Measurements from ENCODE around the gene ZG16. TPM values are rescaled to one million over a fixed set of nuclear protein-coding genes. Genes with fewer than 3 reads are reported as not detected.

ZG16 gene
- total RNA-seq, 1 experiment from 2014 or later = not detected

DNA sequence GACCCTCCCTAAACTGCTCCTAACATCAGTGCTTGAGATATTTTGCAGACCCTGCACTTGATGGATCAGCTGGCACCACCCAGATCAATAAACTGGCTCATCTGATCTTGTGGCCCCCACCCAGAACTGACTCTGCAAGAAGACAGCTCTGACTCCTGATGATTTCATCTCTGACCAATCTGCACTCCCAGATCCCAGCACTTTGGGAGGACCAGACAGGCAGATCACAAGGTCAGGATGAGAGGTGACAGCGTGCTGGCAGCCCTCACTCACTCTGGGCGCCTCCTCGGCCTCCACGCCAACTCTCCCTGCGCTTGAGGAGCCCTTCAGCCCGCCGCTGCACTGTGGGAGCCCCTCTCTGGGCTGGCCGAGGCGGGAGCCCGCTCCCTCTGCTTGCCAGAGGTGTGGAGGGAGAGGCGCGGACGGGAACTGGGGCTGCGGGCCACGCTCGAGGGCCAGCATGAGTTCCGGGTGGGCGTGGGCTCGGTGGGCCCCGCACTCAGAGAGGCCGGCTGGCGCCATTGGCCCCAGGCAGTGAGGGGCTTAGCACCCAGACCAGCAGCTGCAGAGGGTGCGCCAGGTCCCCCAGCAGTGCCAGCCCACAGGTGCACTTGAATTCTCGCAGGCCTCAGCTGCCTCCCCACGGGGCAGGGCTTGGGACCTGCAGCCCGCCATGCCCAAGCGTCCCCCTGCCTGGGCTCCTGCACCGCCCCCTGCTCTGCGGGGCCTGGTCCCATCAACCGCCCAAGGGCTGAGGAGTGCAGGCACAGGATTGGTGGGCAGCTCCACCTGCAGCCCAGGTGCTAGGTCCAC is 29.9 kb upstream of the ZG16 start (continued):
- TF ChIP-seq, protein P1, sequence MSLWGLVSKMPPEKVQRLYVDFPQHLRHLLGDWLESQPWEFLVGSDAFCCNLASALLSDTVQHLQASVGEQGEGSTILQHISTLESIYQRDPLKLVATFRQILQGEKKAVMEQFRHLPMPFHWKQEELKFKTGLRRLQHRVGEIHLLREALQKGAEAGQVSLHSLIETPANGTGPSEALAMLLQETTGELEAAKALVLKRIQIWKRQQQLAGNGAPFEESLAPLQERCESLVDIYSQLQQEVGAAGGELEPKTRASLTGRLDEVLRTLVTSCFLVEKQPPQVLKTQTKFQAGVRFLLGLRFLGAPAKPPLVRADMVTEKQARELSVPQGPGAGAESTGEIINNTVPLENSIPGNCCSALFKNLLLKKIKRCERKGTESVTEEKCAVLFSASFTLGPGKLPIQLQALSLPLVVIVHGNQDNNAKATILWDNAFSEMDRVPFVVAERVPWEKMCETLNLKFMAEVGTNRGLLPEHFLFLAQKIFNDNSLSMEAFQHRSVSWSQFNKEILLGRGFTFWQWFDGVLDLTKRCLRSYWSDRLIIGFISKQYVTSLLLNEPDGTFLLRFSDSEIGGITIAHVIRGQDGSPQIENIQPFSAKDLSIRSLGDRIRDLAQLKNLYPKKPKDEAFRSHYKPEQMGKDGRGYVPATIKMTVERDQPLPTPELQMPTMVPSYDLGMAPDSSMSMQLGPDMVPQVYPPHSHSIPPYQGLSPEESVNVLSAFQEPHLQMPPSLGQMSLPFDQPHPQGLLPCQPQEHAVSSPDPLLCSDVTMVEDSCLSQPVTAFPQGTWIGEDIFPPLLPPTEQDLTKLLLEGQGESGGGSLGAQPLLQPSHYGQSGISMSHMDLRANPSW (CRISPR knock-in tag; conservative IDR thresholded peaks at IDR 0.05; ENCODE audit: low read depth) = no peak
- TF ChIP-seq FOXJ3 (CRISPR knock-in tag; IDR thresholded peaks at IDR 0.05; ENCODE audit: borderline replicate concordance) (no peak), SMAD3 (CRISPR knock-in tag; IDR thresholded peaks at IDR 0.05; ENCODE audit: borderline replicate concordance) (no peak), TCF7 (CRISPR knock-in tag; IDR thresholded peaks at IDR 0.05; ENCODE audit: low read depth) (peak; percentile 46; the same call in 1 of the 2 replicates), JUN (CRISPR knock-in tag; IDR thresholded peaks at IDR 0.05) (no peak), ZNF263 (CRISPR knock-in tag; IDR thresholded peaks at IDR 0.05; ENCODE audit: low read depth) (no peak), NFE2L1 (CRISPR knock-in tag; IDR thresholded peaks at IDR 0.05) (no peak; the same call in 1 of the 2 replicates), ZNF423 (CRISPR knock-in tag; IDR thresholded peaks at IDR 0.05) (no peak), SOX15 (CRISPR knock-in tag; IDR thresholded peaks at IDR 0.05) (no peak), RELA (CRISPR knock-in tag; IDR thresholded peaks at IDR 0.05; ENCODE audit: borderline replicate concordance) (no peak), ZNF219 (CRISPR knock-in tag; IDR thresholded peaks at IDR 0.05; ENCODE audit: borderline replicate concordance) (no peak), NFYB (CRISPR knock-in tag; conservative IDR thresholded peaks at IDR 0.05; ENCODE audit: low read depth) (no peak), SMAD4 (CRISPR knock-in tag; IDR thresholded peaks at IDR 0.05) (0 out of 2 replicates have a peak, but pooled peaks have one; percentile 34)
- TF ChIP-seq, protein P2, sequence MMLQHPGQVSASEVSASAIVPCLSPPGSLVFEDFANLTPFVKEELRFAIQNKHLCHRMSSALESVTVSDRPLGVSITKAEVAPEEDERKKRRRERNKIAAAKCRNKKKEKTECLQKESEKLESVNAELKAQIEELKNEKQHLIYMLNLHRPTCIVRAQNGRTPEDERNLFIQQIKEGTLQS (CRISPR knock-in tag; conservative IDR thresholded peaks at IDR 0.05) = no peak
- TF ChIP-seq, protein P3, sequence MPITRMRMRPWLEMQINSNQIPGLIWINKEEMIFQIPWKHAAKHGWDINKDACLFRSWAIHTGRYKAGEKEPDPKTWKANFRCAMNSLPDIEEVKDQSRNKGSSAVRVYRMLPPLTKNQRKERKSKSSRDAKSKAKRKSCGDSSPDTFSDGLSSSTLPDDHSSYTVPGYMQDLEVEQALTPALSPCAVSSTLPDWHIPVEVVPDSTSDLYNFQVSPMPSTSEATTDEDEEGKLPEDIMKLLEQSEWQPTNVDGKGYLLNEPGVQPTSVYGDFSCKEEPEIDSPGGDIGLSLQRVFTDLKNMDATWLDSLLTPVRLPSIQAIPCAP (CRISPR knock-in tag; IDR thresholded peaks at IDR 0.05) = no peak
- TF ChIP-seq, protein P4, sequence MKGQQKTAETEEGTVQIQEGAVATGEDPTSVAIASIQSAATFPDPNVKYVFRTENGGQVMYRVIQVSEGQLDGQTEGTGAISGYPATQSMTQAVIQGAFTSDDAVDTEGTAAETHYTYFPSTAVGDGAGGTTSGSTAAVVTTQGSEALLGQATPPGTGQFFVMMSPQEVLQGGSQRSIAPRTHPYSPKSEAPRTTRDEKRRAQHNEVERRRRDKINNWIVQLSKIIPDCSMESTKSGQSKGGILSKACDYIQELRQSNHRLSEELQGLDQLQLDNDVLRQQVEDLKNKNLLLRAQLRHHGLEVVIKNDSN (CRISPR knock-in tag; IDR thresholded peaks at IDR 0.05) = no peak
- TF ChIP-seq, protein P5, sequence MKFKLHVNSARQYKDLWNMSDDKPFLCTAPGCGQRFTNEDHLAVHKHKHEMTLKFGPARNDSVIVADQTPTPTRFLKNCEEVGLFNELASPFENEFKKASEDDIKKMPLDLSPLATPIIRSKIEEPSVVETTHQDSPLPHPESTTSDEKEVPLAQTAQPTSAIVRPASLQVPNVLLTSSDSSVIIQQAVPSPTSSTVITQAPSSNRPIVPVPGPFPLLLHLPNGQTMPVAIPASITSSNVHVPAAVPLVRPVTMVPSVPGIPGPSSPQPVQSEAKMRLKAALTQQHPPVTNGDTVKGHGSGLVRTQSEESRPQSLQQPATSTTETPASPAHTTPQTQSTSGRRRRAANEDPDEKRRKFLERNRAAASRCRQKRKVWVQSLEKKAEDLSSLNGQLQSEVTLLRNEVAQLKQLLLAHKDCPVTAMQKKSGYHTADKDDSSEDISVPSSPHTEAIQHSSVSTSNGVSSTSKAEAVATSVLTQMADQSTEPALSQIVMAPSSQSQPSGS (CRISPR knock-in tag; IDR thresholded peaks at IDR 0.05; ENCODE audit: borderline replicate concordance, low read depth) = no peak
- TF ChIP-seq, protein P6, sequence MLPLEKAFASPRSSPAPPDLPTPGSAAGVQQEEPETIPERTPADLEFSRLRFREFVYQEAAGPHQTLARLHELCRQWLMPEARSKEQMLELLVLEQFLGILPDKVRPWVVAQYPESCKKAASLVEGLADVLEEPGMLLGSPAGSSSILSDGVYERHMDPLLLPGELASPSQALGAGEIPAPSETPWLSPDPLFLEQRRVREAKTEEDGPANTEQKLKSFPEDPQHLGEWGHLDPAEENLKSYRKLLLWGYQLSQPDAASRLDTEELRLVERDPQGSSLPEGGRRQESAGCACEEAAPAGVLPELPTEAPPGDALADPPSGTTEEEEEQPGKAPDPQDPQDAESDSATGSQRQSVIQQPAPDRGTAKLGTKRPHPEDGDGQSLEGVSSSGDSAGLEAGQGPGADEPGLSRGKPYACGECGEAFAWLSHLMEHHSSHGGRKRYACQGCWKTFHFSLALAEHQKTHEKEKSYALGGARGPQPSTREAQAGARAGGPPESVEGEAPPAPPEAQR (CRISPR knock-in tag; IDR thresholded peaks at IDR 0.05) = no peak
- TF ChIP-seq, protein P7, sequence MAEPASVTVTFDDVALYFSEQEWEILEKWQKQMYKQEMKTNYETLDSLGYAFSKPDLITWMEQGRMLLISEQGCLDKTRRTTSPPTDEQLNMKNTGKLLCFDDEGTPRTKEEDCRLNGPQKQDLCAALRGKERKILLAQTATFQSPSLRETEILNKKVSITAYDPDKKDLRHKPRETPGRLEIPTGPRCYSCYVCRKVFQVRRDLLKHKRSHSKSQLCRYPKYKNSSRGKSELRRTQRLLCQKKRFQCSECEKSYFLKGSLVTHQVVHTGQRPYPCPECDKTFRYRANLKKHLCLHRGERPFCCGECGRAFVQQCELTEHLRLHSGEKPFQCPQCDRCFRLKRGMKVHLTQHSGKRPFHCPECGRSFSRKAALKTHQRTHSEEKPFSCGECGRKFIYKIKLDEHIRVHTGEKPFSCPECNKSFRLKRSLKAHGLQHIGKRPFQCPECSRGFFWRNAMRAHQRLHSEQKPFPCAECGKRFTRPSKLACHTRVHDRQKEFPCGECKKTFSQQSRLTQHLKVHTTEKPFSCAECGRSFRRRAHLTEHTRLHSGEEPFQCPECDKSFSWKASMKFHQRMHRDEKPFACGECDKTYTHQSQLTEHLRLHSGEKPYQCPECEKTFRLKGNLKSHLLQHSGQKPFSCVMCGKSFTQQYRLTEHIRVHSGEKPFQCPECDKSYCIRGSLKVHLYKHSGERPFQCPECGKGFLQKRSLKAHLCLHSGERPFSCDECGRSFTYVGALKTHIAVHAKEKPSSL (CRISPR knock-in tag; conservative IDR thresholded peaks at IDR 0.05) = no peak
- TF ChIP-seq, protein P8, sequence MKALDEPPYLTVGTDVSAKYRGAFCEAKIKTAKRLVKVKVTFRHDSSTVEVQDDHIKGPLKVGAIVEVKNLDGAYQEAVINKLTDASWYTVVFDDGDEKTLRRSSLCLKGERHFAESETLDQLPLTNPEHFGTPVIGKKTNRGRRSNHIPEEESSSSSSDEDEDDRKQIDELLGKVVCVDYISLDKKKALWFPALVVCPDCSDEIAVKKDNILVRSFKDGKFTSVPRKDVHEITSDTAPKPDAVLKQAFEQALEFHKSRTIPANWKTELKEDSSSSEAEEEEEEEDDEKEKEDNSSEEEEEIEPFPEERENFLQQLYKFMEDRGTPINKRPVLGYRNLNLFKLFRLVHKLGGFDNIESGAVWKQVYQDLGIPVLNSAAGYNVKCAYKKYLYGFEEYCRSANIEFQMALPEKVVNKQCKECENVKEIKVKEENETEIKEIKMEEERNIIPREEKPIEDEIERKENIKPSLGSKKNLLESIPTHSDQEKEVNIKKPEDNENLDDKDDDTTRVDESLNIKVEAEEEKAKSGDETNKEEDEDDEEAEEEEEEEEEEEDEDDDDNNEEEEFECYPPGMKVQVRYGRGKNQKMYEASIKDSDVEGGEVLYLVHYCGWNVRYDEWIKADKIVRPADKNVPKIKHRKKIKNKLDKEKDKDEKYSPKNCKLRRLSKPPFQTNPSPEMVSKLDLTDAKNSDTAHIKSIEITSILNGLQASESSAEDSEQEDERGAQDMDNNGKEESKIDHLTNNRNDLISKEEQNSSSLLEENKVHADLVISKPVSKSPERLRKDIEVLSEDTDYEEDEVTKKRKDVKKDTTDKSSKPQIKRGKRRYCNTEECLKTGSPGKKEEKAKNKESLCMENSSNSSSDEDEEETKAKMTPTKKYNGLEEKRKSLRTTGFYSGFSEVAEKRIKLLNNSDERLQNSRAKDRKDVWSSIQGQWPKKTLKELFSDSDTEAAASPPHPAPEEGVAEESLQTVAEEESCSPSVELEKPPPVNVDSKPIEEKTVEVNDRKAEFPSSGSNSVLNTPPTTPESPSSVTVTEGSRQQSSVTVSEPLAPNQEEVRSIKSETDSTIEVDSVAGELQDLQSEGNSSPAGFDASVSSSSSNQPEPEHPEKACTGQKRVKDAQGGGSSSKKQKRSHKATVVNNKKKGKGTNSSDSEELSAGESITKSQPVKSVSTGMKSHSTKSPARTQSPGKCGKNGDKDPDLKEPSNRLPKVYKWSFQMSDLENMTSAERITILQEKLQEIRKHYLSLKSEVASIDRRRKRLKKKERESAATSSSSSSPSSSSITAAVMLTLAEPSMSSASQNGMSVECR (CRISPR knock-in tag; IDR thresholded peaks at IDR 0.05; ENCODE audit: borderline replicate concordance) = no peak

Data from WTC11 (cell line).